K562 (cell line): ENCODE measurements around the gene DELE1. TPM values are rescaled to one million over a fixed set of nuclear protein-coding genes. Genes with fewer than 3 reads are reported as not detected.

Source experiments
- ATAC-seq: fragments of 200-7000 bp; cut with Tn5 transposase; 3 replicates; pipeline ENCODE4 v1.9.1; 2020; ENCODE audit warnings: moderate library complexity
- BruUV-seq: library from RNA; stranded (reverse); fragments of 400-500 nt; replicated peaks from 2 replicates; lab custom pipeline; 2021; lab: Mats Ljungman, UMichigan
- CTCF ChIA-PET: fragments of 300-600 bp; formaldehyde crosslinking; extraction: SDS; loops from one replicate; lab custom pipeline; 2021; ENCODE audit warnings: low intra/inter-chr PET ratio; lab: Yijun Ruan, JAX
- POLR2A ChIA-PET: fragments of 300-600, 350-650 bp; sonication (Branson Sonifier 250); formaldehyde crosslinking; extraction: SDS; loops from one replicate; lab custom pipeline; 2021; ENCODE audit warnings: antibody characterized with exemption, inconsistent platforms; lab: Yijun Ruan, JAX
- DNase-seq, 4 experiments: peaks; one replicate each; pipeline versions ENCODE4 v3.0.0 to v3.0.0-alpha.2; 2011 to 2018; ENCODE audit warnings: low spot score in 3 of 4, mixed read lengths in 3 of 4; ENCODE audit errors: extremely low read depth in 1 of 4
- FAIRE-seq: peaks from 2 replicates; lab custom pipeline; 2011; peaks lifted over from hg19 to GRCh38; lab: Jason Lieb, UNC
- H2AFZ ChIP-seq: 2 replicates; pipeline ENCODE4 v1.6.0; 2011; ENCODE audit warnings: low read depth, low read length, control low read depth, inconsistent platforms
- H3K27ac ChIP-seq: fragments of 200-600 bp; 3 replicates; pipeline ENCODE4 v1.8.0; 2011; ENCODE audit warnings: low read depth, mild to moderate bottlenecking, control low read depth, inconsistent platforms, low read length, moderate library complexity, mixed read lengths; ENCODE audit errors: extremely low read depth
- H3K27me3 ChIP-seq, 2 experiments: fragments of 300-600 bp in 1 of 2; 2 replicates in 1 of 2; 3 replicates in 1 of 2; pipeline versions ENCODE4 v1.6.0 to v1.8.0; 2011; ENCODE audit warnings: inconsistent platforms in 2 of 2, low read length in 2 of 2, mild to moderate bottlenecking in 1 of 2, mixed read lengths in 1 of 2, moderate library complexity in 1 of 2; ENCODE audit not compliant: control insufficient read depth in 2 of 2, insufficient read depth in 2 of 2
- H3K36me3 ChIP-seq: fragments of 300-600 bp; 3 replicates; pipeline ENCODE4 v1.8.0; 2011; ENCODE audit warnings: mild to moderate bottlenecking, low read length, inconsistent platforms; ENCODE audit not compliant: control insufficient read depth, insufficient read depth
- H3K4me1 ChIP-seq, 2 experiments: fragments of 200-600 bp in 1 of 2; replicated peaks in 1 of 2; 2 replicates in 1 of 2; 3 replicates in 1 of 2; pipeline versions ENCODE4 v1.5.1 to v1.8.0; 2011; ENCODE audit warnings: inconsistent platforms in 2 of 2, low read length in 2 of 2, mild to moderate bottlenecking in 1 of 2, mixed read lengths in 1 of 2, moderate library complexity in 1 of 2; ENCODE audit not compliant: control insufficient read depth in 2 of 2, insufficient read depth in 2 of 2
- H3K4me2 ChIP-seq: 2 replicates; pipeline ENCODE4 v1.6.1; 2011; ENCODE audit warnings: low read length, control low read depth, inconsistent platforms, mixed read lengths; ENCODE audit not compliant: insufficient read depth
- H3K4me3 ChIP-seq: fragments of 200-600 bp; sonication (generic), shearing (Covaris generic); 2 replicates; pipeline ENCODE4 v1.5.1; 2016; ENCODE audit warnings: control low read depth, inconsistent platforms
- H3K79me2 ChIP-seq: fragments of 200-600 bp; 3 replicates; pipeline ENCODE4 v1.8.0; 2011; ENCODE audit warnings: low read length, inconsistent platforms; ENCODE audit not compliant: control insufficient read depth, insufficient read depth
- H3K9ac ChIP-seq, 2 experiments: 2 replicates each; pipeline versions ENCODE4 v1.6.0 to v1.6.1; 2011; ENCODE audit warnings: low read depth in 2 of 2, low read length in 2 of 2, control low read depth in 1 of 2, inconsistent platforms in 1 of 2, mild to moderate bottlenecking in 1 of 2, mixed read lengths in 1 of 2; ENCODE audit not compliant: insufficient read depth in 1 of 2
- H3K9me1 ChIP-seq: one replicate; pipeline ENCODE4 v1.6.0; 2011; ENCODE audit warnings: inconsistent platforms, mild to moderate bottlenecking, low read length, moderate library complexity; ENCODE audit not compliant: control insufficient read depth, insufficient read depth
- H3K9me3 ChIP-seq: replicated peaks from 2 replicates; pipeline ENCODE4 v1.5.1; 2011; ENCODE audit warnings: low read depth, low read length, inconsistent platforms; ENCODE audit not compliant: control insufficient read depth, insufficient read depth
- H4K20me1 ChIP-seq: replicated peaks from 2 replicates; pipeline ENCODE4 v1.6.1; 2011; ENCODE audit warnings: low read length, inconsistent platforms, mixed read lengths; ENCODE audit not compliant: control insufficient read depth, insufficient read depth
- ARID1B ChIP-seq: fragments of 450-650 bp; IDR thresholded peaks from 2 replicates; pipeline ENCODE4 v1.6.1; 2016; ENCODE audit warnings: antibody characterized with exemption, mild to moderate bottlenecking, inconsistent platforms
- C11orf30 ChIP-seq: fragments of 450-650 bp; IDR thresholded peaks from 2 replicates; pipeline ENCODE4 v1.6.1; 2016; ENCODE audit warnings: low read depth, mild to moderate bottlenecking
- CBFA2T3 ChIP-seq: fragments of 450-650 bp; IDR thresholded peaks from 2 replicates; pipeline ENCODE4 v1.6.1; 2017
- EP300 ChIP-seq: IDR thresholded peaks from 2 replicates; pipeline ENCODE4 v1.6.1; 2012; ENCODE audit warnings: low read length, improper control_type of control experiment
- KHSRP ChIP-seq: fragments of 450-650 bp; IDR thresholded peaks from 2 replicates; pipeline ENCODE4 v1.6.1; 2017
- MAFF ChIP-seq: IDR thresholded peaks from 2 replicates; pipeline ENCODE4 v1.6.1; 2012; ENCODE audit warnings: low read length, improper control_type of control experiment
- MAFK ChIP-seq: IDR thresholded peaks from 2 replicates; pipeline ENCODE4 v1.6.1; 2011; ENCODE audit warnings: low read length, improper control_type of control experiment
- MTA2 ChIP-seq: fragments of 450-650 bp; IDR thresholded peaks from 2 replicates; pipeline ENCODE4 v1.6.1; 2016; ENCODE audit warnings: low read depth
- NCOR1 ChIP-seq: fragments of 450-650 bp; IDR thresholded peaks from 2 replicates; pipeline ENCODE4 v1.6.1; 2016; ENCODE audit warnings: mild to moderate bottlenecking, moderate library complexity
- NFE2 ChIP-seq: IDR thresholded peaks from 2 replicates; pipeline ENCODE4 v1.6.1; 2014; ENCODE audit warnings: antibody characterized with exemption, low read depth
- SIN3A ChIP-seq, 2 experiments: fragments of 150-350 bp in 1 of 2; IDR thresholded peaks; 2 replicates each; pipeline ENCODE4 v1.6.1; 2011 to 2016; ENCODE audit warnings: borderline replicate concordance in 2 of 2, low read depth in 2 of 2, low read length in 2 of 2, mild to moderate bottlenecking in 2 of 2, moderate library complexity in 2 of 2; ENCODE audit not compliant: control insufficient read depth in 1 of 2
- SMARCA4 ChIP-seq: fragments of 450-650 bp; IDR thresholded peaks from 2 replicates; pipeline ENCODE4 v1.6.1; 2016
- TAL1 ChIP-seq: fragments of 450-650 bp; IDR thresholded peaks from 2 replicates; pipeline ENCODE4 v1.6.1; 2016; ENCODE audit warnings: mild to moderate bottlenecking
- TBL1XR1 ChIP-seq, 2 experiments: IDR thresholded peaks; 2 replicates each; pipeline ENCODE4 v1.6.1; 2012; ENCODE audit warnings: improper control_type of control experiment in 2 of 2, low read length in 2 of 2, mild to moderate bottlenecking in 1 of 2
- TCF3 ChIP-seq: sonication (generic); formaldehyde crosslinking; IDR thresholded peaks from 2 replicates; pipeline ENCODE4 v1.4.0; 2020; ENCODE audit warnings: mild to moderate bottlenecking, missing genetic modification reagents
- ZNF197 ChIP-seq: fragments of 200-800 bp; sonication (Bioruptor generic); IDR thresholded peaks from 2 replicates; pipeline ENCODE4 v1.6.1; 2016; ENCODE audit warnings: low read depth, missing genetic modification characterization, missing compliant biosample characterization
- ZNF764 ChIP-seq: fragments of 250-450 bp; sonication (Bioruptor Pico); IDR thresholded peaks from 2 replicates; pipeline ENCODE4 v1.4.0; 2020; ENCODE audit warnings: low read depth, mild to moderate bottlenecking, moderate library complexity
- WGBS: fragments of 100-300 bp; shearing (Covaris generic); methylation state at CpG from one replicate; pipeline ENCODE4 v1.1.6; 2016; ENCODE audit warnings: low coverage, mixed read lengths; ENCODE audit not compliant: insufficient coverage; ENCODE audit errors: missing lambda C conversion rate; 5-methylcytosine and 5-hydroxymethylcytosine counted together
- in situ Hi-C: fragments of 300-500 bp; cut with MboI; formaldehyde crosslinking; loops from 4 replicates; pipeline ENCODE4 v1.15.0; 2018; ENCODE audit warnings: inconsistent platforms, mixed read lengths
- intact Hi-C: fragments of 100-400 bp; cut with micrococcal nuclease; formaldehyde crosslinking; loops from 2 replicates; pipeline ENCODE4 v1.14.2; 2022
- polyA plus RNA-seq, 8 experiments: library from polyadenylated mRNA; depleted of rRNA in 4 of 8; stranded (reverse) in 5 of 8; unstranded in 3 of 8; fragments of >200 nt; fragmentation: Nextera tagmentation in 2 of 8; fragmentation: Illumina TruSeq in 1 of 8; extraction: Ambion mirVana in 2 of 8; extraction: Trizol in 1 of 8; gene quantifications; 2 replicates each; pipeline versions ENCODE4 v1.2.1 to v1.2.3, GENCODE V29; 2011 to 2014; ENCODE audit warnings: inconsistent platforms in 1 of 8, missing spikeins in 1 of 8
- total RNA-seq, 7 experiments: library from RNA; depleted of rRNA in 6 of 7; stranded (reverse); fragments of >200 nt in 6 of 7; fragmentation: Illumina TruSeq in 2 of 7; extraction: Trizol in 2 of 7; gene quantifications; 2 replicates each; pipeline versions ENCODE4 v1.2.1 to v1.2.3, GENCODE V29; 2011 to 2021; ENCODE audit warnings: low replicate concordance in 1 of 7
- TF ChIP-seq, protein P1 (sequence below): IDR thresholded peaks from 2 replicates; pipeline ENCODE4 v1.6.1; 2016; ENCODE audit warnings: missing genetic modification characterization, missing compliant biosample characterization
- TF ChIP-seq, protein P2 (sequence below): fragments of 450-650 bp; formaldehyde crosslinking; conservative IDR thresholded peaks from 2 replicates; pipeline ENCODE4 v1.4.0; 2022; ENCODE audit warnings: mild to moderate bottlenecking, missing genetic modification characterization
- TF ChIP-seq, protein P3 (sequence below): sonication (generic); formaldehyde crosslinking; IDR thresholded peaks from 2 replicates; pipeline ENCODE4 v1.8.1; 2023; ENCODE audit warnings: mild to moderate bottlenecking, missing genetic modification reagents, moderate library complexity

Gene DELE1
- total and polyA plus RNA-seq, 9 of the 15 experiments (the other 6 are each of a cell fraction or from before 2014, with no cell fraction given), result 16.6 to 74.4 (median 49.8) TPM

DNA sequence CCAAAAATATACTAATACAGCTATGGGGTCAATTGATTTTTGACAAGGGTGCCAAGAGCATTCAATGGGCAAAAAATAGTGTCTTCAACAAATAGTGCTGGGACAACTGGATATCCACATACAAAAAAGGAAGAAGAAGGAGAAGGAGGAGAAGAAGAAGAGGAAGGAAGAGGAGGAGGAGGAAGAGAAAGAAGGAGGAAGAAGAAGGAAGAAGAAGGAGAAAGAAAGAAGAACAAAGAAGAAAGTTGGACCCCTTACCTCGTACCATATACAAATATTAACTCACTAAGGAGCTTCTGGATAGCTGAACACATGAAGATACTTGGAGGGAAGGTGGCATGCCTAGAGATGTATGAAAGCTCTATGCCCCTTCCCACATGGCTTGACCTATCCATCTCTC, 17.2 kb upstream of the DELE1 start (continued):
- TF ChIP-seq, protein P1, sequence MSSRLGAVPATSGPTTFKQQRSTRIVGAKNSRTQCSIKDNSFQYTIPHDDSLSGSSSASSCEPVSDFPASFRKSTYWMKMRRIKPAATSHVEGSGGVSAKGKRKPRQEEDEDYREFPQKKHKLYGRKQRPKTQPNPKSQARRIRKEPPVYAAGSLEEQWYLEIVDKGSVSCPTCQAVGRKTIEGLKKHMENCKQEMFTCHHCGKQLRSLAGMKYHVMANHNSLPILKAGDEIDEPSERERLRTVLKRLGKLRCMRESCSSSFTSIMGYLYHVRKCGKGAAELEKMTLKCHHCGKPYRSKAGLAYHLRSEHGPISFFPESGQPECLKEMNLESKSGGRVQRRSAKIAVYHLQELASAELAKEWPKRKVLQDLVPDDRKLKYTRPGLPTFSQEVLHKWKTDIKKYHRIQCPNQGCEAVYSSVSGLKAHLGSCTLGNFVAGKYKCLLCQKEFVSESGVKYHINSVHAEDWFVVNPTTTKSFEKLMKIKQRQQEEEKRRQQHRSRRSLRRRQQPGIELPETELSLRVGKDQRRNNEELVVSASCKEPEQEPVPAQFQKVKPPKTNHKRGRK, result peak; percentile 74; the same call in 1 of the 2 replicates

DNA sequence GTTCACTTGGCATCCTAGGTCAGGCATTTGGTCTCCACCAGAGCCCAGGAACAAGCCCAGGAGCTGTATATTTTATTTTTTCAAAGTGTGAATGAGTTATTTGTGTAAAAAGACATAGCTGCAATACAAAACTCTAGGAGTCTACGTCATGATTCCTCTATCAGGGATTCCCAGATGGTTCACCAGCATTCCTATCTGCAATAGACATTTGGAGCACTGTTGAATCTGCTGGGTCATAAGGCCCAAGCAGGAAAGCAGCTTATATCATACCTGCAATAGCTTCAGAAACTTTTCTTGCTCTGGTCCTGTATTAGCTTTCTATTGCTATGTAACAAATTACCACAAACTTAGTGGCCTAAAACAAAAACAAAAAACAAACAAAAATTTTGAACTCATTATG, 16.7 kb upstream of the DELE1 start:
- no peaks in the 10 kb centered on the region for H4K20me1 ChIP-seq
- H3K36me3 ChIP-seq, result no peaks in the 10 kb centered on the region
- ATAC-seq (no peak), DNase-seq (peak in 3 of 4 experiments; percentile 25 to 46 (median 34)), FAIRE-seq (no peak)
- no peak overlapping the region for H3K4me3 ChIP-seq
- peak overlapping the region; percentile 25; the same call in 1 of the 2 replicates for H3K4me2 ChIP-seq
- no peaks in the 10 kb centered on the region for H3K9me1 ChIP-seq
- no peak overlapping the region for H2AFZ ChIP-seq
- 0% methylated on average over 1 of the region's 1 CpG for WGBS
- no peaks in the 10 kb centered on the region for H3K9me3 ChIP-seq
- no peaks in the 10 kb centered on the region for H3K27me3 ChIP-seq
- intact Hi-C loops (no loop called here), in situ Hi-C loops (no loop called here)
- H3K27ac ChIP-seq, result no peak overlapping the region
- CTCF ChIA-PET, result no interaction called here
- H3K79me2 ChIP-seq, result no peaks in the 10 kb centered on the region
- peaks cover 12 to 13% of the 10 kb centered on the region in 2 experiments for H3K4me1 ChIP-seq
- no TSS peak for BruUV-seq
- POLR2A ChIA-PET, result interaction anchor here (0.8 to 1.5 kb wide), 3 partner anchors 10 to 17 kb away, joined by 3 to 5 read pairs (median 5); partner anchors contain the start of gene DELE1
- H3K9ac ChIP-seq, result no peak overlapping the region
- TF ChIP-seq MAFF, result peak; percentile 15; the same call in 1 of the 2 replicates
- no peak for TF ChIP-seq KHSRP
- peak; percentile 76 for TF ChIP-seq TAL1
- no peak for TF ChIP-seq ZNF197 (CRISPR knock-in tag)
- no peak for TF ChIP-seq ZNF764 (CRISPR knock-in tag)
- TF ChIP-seq SMARCA4, result peak; percentile 34; the same call in 1 of the 2 replicates
- 0 out of 2 replicates have a peak, but pooled peaks have one; percentile 29 for TF ChIP-seq NFE2
- TF ChIP-seq MAFK, result peak; percentile 15; the same call in 1 of the 2 replicates
- TF ChIP-seq MTA2, result peak; percentile 51
- TF ChIP-seq TBL1XR1 (IDR thresholded peaks at IDR 0.05; ENCODE audit: low read length in 2 of 2), result peak in 1 of 2 experiments; percentile 19; a peak in 1 of 4 replicates
- TF ChIP-seq NCOR1, result peak; percentile 44; the same call in 1 of the 2 replicates
- TF ChIP-seq TCF3, result peak; percentile 74
- TF ChIP-seq, protein P2, sequence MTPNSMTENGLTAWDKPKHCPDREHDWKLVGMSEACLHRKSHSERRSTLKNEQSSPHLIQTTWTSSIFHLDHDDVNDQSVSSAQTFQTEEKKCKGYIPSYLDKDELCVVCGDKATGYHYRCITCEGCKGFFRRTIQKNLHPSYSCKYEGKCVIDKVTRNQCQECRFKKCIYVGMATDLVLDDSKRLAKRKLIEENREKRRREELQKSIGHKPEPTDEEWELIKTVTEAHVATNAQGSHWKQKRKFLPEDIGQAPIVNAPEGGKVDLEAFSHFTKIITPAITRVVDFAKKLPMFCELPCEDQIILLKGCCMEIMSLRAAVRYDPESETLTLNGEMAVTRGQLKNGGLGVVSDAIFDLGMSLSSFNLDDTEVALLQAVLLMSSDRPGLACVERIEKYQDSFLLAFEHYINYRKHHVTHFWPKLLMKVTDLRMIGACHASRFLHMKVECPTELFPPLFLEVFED (CRISPR knock-in tag), result no peak
- TF ChIP-seq SIN3A (IDR thresholded peaks at IDR 0.05; ENCODE audit: borderline replicate concordance in 2 of 2, control insufficient read depth in 1 of 2, low read depth in 2 of 2, low read length in 2 of 2), result no peak
- TF ChIP-seq, protein P3, sequence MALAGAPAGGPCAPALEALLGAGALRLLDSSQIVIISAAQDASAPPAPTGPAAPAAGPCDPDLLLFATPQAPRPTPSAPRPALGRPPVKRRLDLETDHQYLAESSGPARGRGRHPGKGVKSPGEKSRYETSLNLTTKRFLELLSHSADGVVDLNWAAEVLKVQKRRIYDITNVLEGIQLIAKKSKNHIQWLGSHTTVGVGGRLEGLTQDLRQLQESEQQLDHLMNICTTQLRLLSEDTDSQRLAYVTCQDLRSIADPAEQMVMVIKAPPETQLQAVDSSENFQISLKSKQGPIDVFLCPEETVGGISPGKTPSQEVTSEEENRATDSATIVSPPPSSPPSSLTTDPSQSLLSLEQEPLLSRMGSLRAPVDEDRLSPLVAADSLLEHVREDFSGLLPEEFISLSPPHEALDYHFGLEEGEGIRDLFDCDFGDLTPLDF (CRISPR knock-in tag), result no peak
- TF ChIP-seq ARID1B, result peak; percentile 80
- TF ChIP-seq EP300, result peak; percentile 60
- peak; percentile 74 for TF ChIP-seq CBFA2T3
- peak; percentile 31; the same call in 1 of the 2 replicates for TF ChIP-seq C11orf30
